SK-N-SH (cell line): ENCODE data around the gene TNFAIP2.

Source experiments
- CHD2 ChIP-seq: fragments of 150-350 bp; IDR thresholded peaks from 2 replicates; pipeline ENCODE4 v1.6.1; 2018; ENCODE audit warnings: low read length; ENCODE audit not compliant: partially characterized antibody
- EP300 ChIP-seq, 2 experiments: IDR thresholded peaks; 2 replicates each; pipeline versions ENCODE4 v1.4.0 to v1.6.1; 2012; ENCODE audit warnings: borderline replicate concordance in 1 of 2, low read depth in 1 of 2, low read length in 1 of 2
- EZH2phosphoT487 ChIP-seq: fragments of 200-600 bp; sonication (generic); IDR thresholded peaks from 2 replicates; pipeline ENCODE4 v1.6.1; 2017; ENCODE audit warnings: low read depth, mixed run types, mild to moderate bottlenecking, antibody characterized with exemption, moderate library complexity, borderline replicate concordance
- NRF1 ChIP-seq: IDR thresholded peaks from 2 replicates; pipeline ENCODE4 v1.6.1; 2012; ENCODE audit warnings: low read depth, mild to moderate bottlenecking, low read length
- YY1 ChIP-seq: IDR thresholded peaks from 2 replicates; pipeline ENCODE4 v1.4.0; 2012; ENCODE audit warnings: low read depth, mild to moderate bottlenecking
- TF ChIP-seq, protein P1 (sequence below): IDR thresholded peaks from 2 replicates; pipeline ENCODE4 v1.6.1; 2012; ENCODE audit warnings: mild to moderate bottlenecking, low read depth, low read length, moderate library complexity

- TF ChIP-seq EZH2phosphoT487 (no peak), YY1 (no peak), EP300 (IDR thresholded peaks at IDR 0.05; ENCODE audit: borderline replicate concordance in 1 of 2, low read depth in 1 of 2, low read length in 1 of 2) (peak in 1 of 2 experiments; percentile 75; a peak in 1 of 4 replicates), CHD2 (peak; percentile 27), NRF1 (no peak)
- TF ChIP-seq, protein P1, sequence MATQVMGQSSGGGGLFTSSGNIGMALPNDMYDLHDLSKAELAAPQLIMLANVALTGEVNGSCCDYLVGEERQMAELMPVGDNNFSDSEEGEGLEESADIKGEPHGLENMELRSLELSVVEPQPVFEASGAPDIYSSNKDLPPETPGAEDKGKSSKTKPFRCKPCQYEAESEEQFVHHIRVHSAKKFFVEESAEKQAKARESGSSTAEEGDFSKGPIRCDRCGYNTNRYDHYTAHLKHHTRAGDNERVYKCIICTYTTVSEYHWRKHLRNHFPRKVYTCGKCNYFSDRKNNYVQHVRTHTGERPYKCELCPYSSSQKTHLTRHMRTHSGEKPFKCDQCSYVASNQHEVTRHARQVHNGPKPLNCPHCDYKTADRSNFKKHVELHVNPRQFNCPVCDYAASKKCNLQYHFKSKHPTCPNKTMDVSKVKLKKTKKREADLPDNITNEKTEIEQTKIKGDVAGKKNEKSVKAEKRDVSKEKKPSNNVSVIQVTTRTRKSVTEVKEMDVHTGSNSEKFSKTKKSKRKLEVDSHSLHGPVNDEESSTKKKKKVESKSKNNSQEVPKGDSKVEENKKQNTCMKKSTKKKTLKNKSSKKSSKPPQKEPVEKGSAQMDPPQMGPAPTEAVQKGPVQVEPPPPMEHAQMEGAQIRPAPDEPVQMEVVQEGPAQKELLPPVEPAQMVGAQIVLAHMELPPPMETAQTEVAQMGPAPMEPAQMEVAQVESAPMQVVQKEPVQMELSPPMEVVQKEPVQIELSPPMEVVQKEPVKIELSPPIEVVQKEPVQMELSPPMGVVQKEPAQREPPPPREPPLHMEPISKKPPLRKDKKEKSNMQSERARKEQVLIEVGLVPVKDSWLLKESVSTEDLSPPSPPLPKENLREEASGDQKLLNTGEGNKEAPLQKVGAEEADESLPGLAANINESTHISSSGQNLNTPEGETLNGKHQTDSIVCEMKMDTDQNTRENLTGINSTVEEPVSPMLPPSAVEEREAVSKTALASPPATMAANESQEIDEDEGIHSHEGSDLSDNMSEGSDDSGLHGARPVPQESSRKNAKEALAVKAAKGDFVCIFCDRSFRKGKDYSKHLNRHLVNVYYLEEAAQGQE, result peak; percentile 55; the same call in 1 of the 2 replicates
Observed at GRCh38 chr14:103121846-103122584, 1.2 kb upstream of the TNFAIP2 start.
